GM19099 (cell line): ENCODE results near the gene DDHD1.

Source experiments
- POLR2A ChIP-seq: IDR thresholded peaks from 3 replicates; pipeline ENCODE4 v1.6.1; 2011; ENCODE audit warnings: low read depth; ENCODE audit not compliant: insufficient read length; ENCODE audit errors: extremely low read depth

DDHD1 gene

DNA sequence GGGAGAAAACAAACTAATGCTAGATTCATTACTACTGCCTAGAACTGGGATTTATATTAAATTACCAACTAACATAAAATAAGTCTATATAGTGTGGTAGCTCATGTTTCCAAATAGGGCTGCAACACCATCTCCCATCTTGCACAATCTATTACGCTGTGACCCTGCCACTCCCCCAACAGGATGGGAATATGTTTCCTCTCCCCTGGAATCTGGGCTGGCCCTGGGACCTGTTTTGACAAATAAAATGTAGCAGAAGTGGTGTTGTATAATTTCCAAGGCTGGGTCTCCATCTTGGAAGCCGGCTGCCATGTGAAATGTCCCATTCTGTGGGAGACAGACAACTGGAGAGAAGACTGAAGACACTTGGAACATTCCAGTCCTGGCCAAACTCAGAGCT lies 156.6 kb downstream of the DDHD1 start:
- TF ChIP-seq POLR2A = no peak

DNA sequence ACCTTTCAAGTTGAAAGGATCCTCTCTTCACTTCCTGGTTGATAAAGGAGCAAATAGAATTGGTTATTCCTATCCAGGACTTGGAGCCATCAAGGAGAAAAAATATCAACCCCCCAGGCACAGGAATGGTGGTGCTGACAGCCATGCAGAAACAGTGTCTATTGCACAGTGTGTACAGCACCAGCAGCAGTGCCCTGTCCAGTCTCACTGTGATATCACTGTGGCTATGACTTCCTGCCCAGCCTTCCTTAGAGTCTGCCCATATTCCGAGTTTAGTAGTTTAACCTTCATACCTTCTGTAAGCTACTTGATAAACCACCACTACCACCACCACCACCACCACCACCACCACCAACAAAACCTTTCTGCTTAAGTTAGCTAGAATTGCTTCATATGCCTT lies 157.1 kb downstream of the DDHD1 start:
- no peak for TF ChIP-seq POLR2A

DNA sequence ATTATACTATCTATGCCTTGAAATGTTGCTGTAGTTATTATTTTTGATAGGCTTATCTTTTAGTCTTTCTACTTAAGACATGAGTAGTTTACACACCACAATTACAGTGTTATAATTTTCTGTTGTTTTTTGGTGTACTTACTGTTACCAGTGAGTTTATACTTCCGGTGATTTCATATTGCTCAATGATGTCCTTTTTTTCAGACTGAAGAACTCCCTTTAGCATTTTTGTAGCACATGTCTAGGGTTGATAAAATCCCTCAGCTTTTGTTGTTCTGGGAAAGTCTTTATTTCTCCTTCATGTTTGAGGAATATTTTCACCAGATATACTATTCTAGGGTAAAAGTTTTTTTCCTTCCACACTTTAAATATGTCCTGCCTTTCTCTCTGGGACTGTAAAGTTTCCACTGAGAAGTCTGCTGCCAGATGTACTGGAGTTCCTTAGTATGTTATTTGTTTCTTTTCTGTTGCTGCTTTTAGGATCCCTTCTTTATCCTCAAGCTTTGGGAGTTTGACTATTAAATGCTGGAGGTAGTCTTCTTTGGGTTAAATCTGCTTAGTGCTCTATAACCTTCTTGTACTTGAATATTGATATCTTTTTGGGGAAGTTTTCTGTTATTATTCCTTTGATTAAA lies 160.8 kb downstream of the DDHD1 start:
- no peak for TF ChIP-seq POLR2A

DNA sequence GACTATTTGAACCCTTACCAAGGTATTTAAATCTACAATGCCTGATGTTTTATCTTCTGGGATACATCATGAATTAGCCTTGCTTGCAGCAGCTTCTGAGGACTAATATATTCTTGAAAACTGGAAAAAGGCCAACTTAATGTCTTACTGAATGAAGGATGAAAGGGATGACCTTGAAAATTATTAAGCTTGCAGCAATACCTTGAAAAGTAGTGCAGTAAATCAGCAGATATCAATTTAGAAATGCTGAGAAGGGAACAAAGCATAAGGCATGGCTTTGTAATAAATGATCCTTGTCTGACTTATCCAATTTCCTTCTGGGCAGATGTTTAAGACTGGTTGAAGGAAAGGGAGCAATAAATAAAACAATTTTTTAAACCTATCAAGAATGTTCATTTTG lies 165.0 kb downstream of the DDHD1 start:
- no peak for TF ChIP-seq POLR2A

DNA sequence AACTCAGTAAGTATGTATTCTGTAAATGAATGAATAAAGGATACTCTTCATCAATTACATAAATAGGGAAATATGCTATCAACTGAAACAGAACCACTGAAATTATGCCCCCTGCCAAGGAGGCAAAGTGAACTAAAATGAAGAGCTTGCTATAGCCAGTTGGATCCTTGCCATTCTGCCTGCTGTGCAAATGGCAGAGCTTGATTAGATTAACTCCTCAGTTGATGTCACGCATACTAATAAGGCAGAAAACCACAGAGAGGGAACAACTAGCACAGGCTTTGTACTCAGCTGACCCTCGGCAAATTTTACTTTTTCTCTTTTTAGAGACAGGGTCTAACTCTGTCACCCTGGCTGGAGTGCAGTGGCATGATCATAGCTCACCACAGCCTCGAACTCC lies 165.6 kb downstream of the DDHD1 start:
- TF ChIP-seq POLR2A = no peak

DNA sequence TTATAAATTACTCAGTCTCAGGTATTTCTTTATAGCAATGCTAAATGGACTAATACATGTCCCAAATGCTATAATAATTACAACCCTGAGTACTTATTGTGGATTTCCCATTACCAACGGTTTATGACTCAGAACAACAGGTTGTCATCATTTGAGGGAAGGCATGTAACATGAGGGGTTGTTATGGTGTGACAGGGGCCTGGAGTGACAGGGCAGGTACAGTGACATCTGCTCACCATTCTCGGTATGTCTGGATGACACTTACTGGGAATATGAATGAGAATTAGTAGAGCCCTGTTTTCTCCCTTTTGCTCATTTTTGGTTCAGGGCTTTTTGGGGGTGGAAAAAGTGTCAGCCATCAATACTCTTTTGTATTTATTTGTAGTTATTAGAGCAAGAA lies 166.1 kb downstream of the DDHD1 start:
- TF ChIP-seq POLR2A = no peak
